Caco-2 (cell line): ENCODE data around the gene ANGPTL4. TPM values are rescaled to one million over a fixed set of nuclear protein-coding genes. Genes with fewer than 3 reads are reported as not detected.

Experiments
- BruUV-seq: library from RNA; stranded (reverse); fragments of 400-500 nt; replicated peaks from 2 replicates; lab custom pipeline; 2021; lab: Mats Ljungman, UMichigan
- CTCF ChIA-PET: fragments of 300-600 bp; sonication (Branson Sonifier 250); formaldehyde crosslinking; loops from one replicate; lab custom pipeline; 2022; ENCODE audit warnings: antibody characterized with exemption; lab: Charles Lee
- POLR2A ChIA-PET: fragments of 300-600 bp; sonication (Branson Sonifier 250); formaldehyde crosslinking; loops from one replicate; lab custom pipeline; 2022; ENCODE audit warnings: antibody characterized with exemption; lab: Charles Lee
- DNase-seq, 2 experiments: peaks; one replicate each; pipeline versions ENCODE4 v3.0.0 to v3.0.0-alpha.2; 2020 to 2022
- H3K27me3 ChIP-seq: replicated peaks from 2 replicates; pipeline ENCODE4 v1.6.0; 2011; ENCODE audit warnings: low read length; ENCODE audit not compliant: control insufficient read depth, insufficient read depth
- H3K36me3 ChIP-seq: 2 replicates; pipeline ENCODE4 v1.5.1; 2011; ENCODE audit warnings: low read length; ENCODE audit not compliant: control insufficient read depth, insufficient read depth
- H3K4me1 ChIP-seq: fragments of 250-450 bp; sonication (Bioruptor Pico); 2 replicates; pipeline ENCODE4 v1.5.1; 2020; ENCODE audit warnings: mild to moderate bottlenecking
- H3K4me3 ChIP-seq: 2 replicates; pipeline ENCODE4 v1.5.1; 2011; ENCODE audit warnings: low read depth, mild to moderate bottlenecking, control low read depth, low read length
- H3K9me3 ChIP-seq: fragments of 250-450 bp; sonication (Bioruptor Pico); 2 replicates; pipeline ENCODE4 v1.5.1; 2020; ENCODE audit warnings: mild to moderate bottlenecking, moderate library complexity
- H3K27ac Mint-ChIP-seq: one replicate; pipeline ENCODE4 v1.8.0; 2022; ENCODE audit warnings: mixed read lengths; ENCODE audit not compliant: unreplicated experiment
- H3K27me3 Mint-ChIP-seq: one replicate; pipeline ENCODE4 v1.8.0; 2022; ENCODE audit warnings: mixed read lengths; ENCODE audit not compliant: insufficient read depth, unreplicated experiment
- H3K36me3 Mint-ChIP-seq: one replicate; pipeline ENCODE4 v1.8.0; 2022; ENCODE audit warnings: mild to moderate bottlenecking, mixed read lengths; ENCODE audit not compliant: insufficient read depth, unreplicated experiment
- H3K4me1 Mint-ChIP-seq: one replicate; pipeline ENCODE4 v1.8.0; 2022; ENCODE audit warnings: low read depth, mixed read lengths; ENCODE audit not compliant: unreplicated experiment
- H3K4me3 Mint-ChIP-seq: one replicate; pipeline ENCODE4 v1.8.0; 2022; ENCODE audit warnings: mild to moderate bottlenecking, moderate library complexity, mixed read lengths; ENCODE audit not compliant: unreplicated experiment
- H3K9me3 Mint-ChIP-seq: one replicate; pipeline ENCODE4 v1.8.0; 2022; ENCODE audit warnings: mixed read lengths; ENCODE audit not compliant: unreplicated experiment
- CTCF ChIP-seq, 2 experiments: fragments of 200-600 bp in 1 of 2; IDR thresholded peaks; 1 replicate in 1 of 2; 2 replicates in 1 of 2; pipeline versions ENCODE4 v1.5.1 to v1.8.0; 2011 to 2022; ENCODE audit warnings: antibody characterized with exemption in 1 of 2, control low read depth in 1 of 2, inconsistent platforms in 1 of 2, low read depth in 1 of 2, low read length in 1 of 2, mild to moderate bottlenecking in 1 of 2, moderate library complexity in 1 of 2; ENCODE audit not compliant: insufficient read depth in 1 of 2, severe bottlenecking in 1 of 2, unreplicated experiment in 1 of 2
- intact Hi-C: fragments of 100-400 bp; cut with micrococcal nuclease; formaldehyde crosslinking; loops from one replicate; pipeline ENCODE4 v1.10.0; 2022; ENCODE audit not compliant: unreplicated experiment
- total RNA-seq: library from RNA; stranded (reverse); gene quantifications from 2 replicates; pipeline ENCODE4 v1.2.3, GENCODE V29; 2022

ANGPTL4 gene
- total RNA-seq, 1 experiment from 2014 or later = 1.2 TPM

GRCh38 chr19:8361921-8362793 lies 1.8 kb upstream of the ANGPTL4 start:
- no peaks in the 10 kb centered on the region for H3K9me3 ChIP-seq
- POLR2A ChIA-PET = interaction anchor here (0.5 kb wide), 1 partner anchor 52 kb away, joined by 3 read pairs; no protein-coding TSS in a partner anchor
- H3K4me1 ChIP-seq = peaks cover under 1% of the 10 kb centered on the region; the same call in 1 of the 2 replicates
- H3K27me3 ChIP-seq = no peaks in the 10 kb centered on the region
- no peak for DNase-seq
- Mint-ChIP-seq H3K4me3 (no peak overlapping the region), H3K4me1 (peaks cover 7% of the 10 kb centered on the region), H3K27me3 (no peaks in the 10 kb centered on the region), H3K36me3 (no peaks in the 10 kb centered on the region), H3K9me3 (no peaks in the 10 kb centered on the region), H3K27ac (no peak overlapping the region)
- no TSS peak for BruUV-seq
- CTCF ChIA-PET = interaction anchor here (0.6 kb wide), 1 partner anchor 8 kb away, joined by 4 read pairs; no protein-coding TSS in a partner anchor
- H3K36me3 ChIP-seq = no peaks in the 10 kb centered on the region
- TF ChIP-seq CTCF (IDR thresholded peaks at IDR 0.05; ENCODE audit: insufficient read depth in 1 of 2, low read depth in 1 of 2, low read length in 1 of 2, severe bottlenecking in 1 of 2, unreplicated experiment in 1 of 2) = no peak
- no peak overlapping the region for H3K4me3 ChIP-seq
- intact Hi-C loops = no loop called here

- no peak overlapping the region for H3K27ac Mint-ChIP-seq
- no peak overlapping the region for H3K4me3 ChIP-seq
- no peak for DNase-seq
- no TSS peak for BruUV-seq
- H3K4me1 Mint-ChIP-seq = peaks cover 7% of the 10 kb centered on the region
- no peaks in the 10 kb centered on the region for H3K36me3 ChIP-seq
- POLR2A ChIA-PET = no interaction called here
- H3K9me3 Mint-ChIP-seq = no peaks in the 10 kb centered on the region
- TF ChIP-seq CTCF (IDR thresholded peaks at IDR 0.05; ENCODE audit: insufficient read depth in 1 of 2, low read depth in 1 of 2, low read length in 1 of 2, severe bottlenecking in 1 of 2, unreplicated experiment in 1 of 2) = no peak
- H3K36me3 Mint-ChIP-seq = peaks cover 6% of the 10 kb centered on the region
- H3K27me3 ChIP-seq = no peaks in the 10 kb centered on the region
- H3K9me3 ChIP-seq = no peaks in the 10 kb centered on the region
- H3K4me1 ChIP-seq = no peaks in the 10 kb centered on the region
- H3K27me3 Mint-ChIP-seq = no peaks in the 10 kb centered on the region
- CTCF ChIA-PET = no interaction called here
- intact Hi-C loops = no loop called here
- no peak overlapping the region for H3K4me3 Mint-ChIP-seq
Measured at GRCh38 chr19:8366121-8366581, 2.2 kb downstream of the ANGPTL4 start.

- POLR2A ChIA-PET = no interaction called here
- no peak overlapping the region for H3K27ac Mint-ChIP-seq
- H3K27me3 ChIP-seq = no peaks in the 10 kb centered on the region
- intact Hi-C loops = no loop called here
- H3K36me3 Mint-ChIP-seq = peaks cover 6% of the 10 kb centered on the region
- TF ChIP-seq CTCF (IDR thresholded peaks at IDR 0.05; ENCODE audit: insufficient read depth in 1 of 2, low read depth in 1 of 2, low read length in 1 of 2, severe bottlenecking in 1 of 2, unreplicated experiment in 1 of 2) = no peak
- H3K4me3 Mint-ChIP-seq = no peak overlapping the region
- no peaks in the 10 kb centered on the region for H3K9me3 ChIP-seq
- H3K9me3 Mint-ChIP-seq = no peaks in the 10 kb centered on the region
- BruUV-seq = no TSS peak
- no peak overlapping the region for H3K4me3 ChIP-seq
- H3K4me1 ChIP-seq = no peaks in the 10 kb centered on the region
- CTCF ChIA-PET = no interaction called here
- no peaks in the 10 kb centered on the region for H3K36me3 ChIP-seq
- no peak for DNase-seq
- H3K4me1 Mint-ChIP-seq = peaks cover 7% of the 10 kb centered on the region
- no peaks in the 10 kb centered on the region for H3K27me3 Mint-ChIP-seq
Measured at GRCh38 chr19:8366961-8367326, 3.0 kb downstream of the ANGPTL4 start.
